ENCODE data around the gene RFTN1. TPM values are rescaled to one million over a fixed set of nuclear protein-coding genes. Genes with fewer than 3 reads are reported as not detected.

RFTN1 gene
- total RNA-seq, 1 donor from 2014 or later: 0.96 TPM

GRCh38 chr3:16377196-16377595 is 136.3 kb downstream of the RFTN1 start:
- peaks cover under 1% of the 10 kb centered on the region for H3K27me3 Mint-ChIP-seq
- no peak for DNase-seq (ENCODE audit: low spot score, unreplicated experiment)
- H3K4me1 Mint-ChIP-seq (ENCODE audit: low read depth): no peaks in the 10 kb centered on the region
- no peaks in the 10 kb centered on the region for H3K36me3 Mint-ChIP-seq (ENCODE audit: insufficient read depth)
- no peak for TF ChIP-seq CTCF (IDR thresholded peaks at IDR 0.05; ENCODE audit: unreplicated experiment)
- H3K27ac Mint-ChIP-seq: no peak overlapping the region
- H3K4me3 Mint-ChIP-seq (ENCODE audit: low read depth): no peak overlapping the region
- H3K9me3 Mint-ChIP-seq (ENCODE audit: low read depth): peaks cover 4% of the 10 kb centered on the region

- TF ChIP-seq CTCF (IDR thresholded peaks at IDR 0.05; ENCODE audit: unreplicated experiment): no peak
- Mint-ChIP-seq H3K27ac (peak overlapping the region; percentile 17), H3K9me3 (ENCODE audit: low read depth) (peaks cover 4% of the 10 kb centered on the region), H3K36me3 (ENCODE audit: insufficient read depth) (no peaks in the 10 kb centered on the region), H3K4me3 (ENCODE audit: low read depth) (no peak overlapping the region), H3K4me1 (ENCODE audit: low read depth) (peaks cover 2% of the 10 kb centered on the region), H3K27me3 (no peaks in the 10 kb centered on the region)
- DNase-seq (ENCODE audit: low spot score, unreplicated experiment): no peak
Observed at GRCh38 chr3:16375891-16376290, 137.6 kb downstream of the RFTN1 start.

- TF ChIP-seq CTCF (IDR thresholded peaks at IDR 0.05; ENCODE audit: unreplicated experiment): no peak
- Mint-ChIP-seq H3K4me3 (ENCODE audit: low read depth) (no peak overlapping the region), H3K36me3 (ENCODE audit: insufficient read depth) (no peaks in the 10 kb centered on the region), H3K4me1 (ENCODE audit: low read depth) (peaks cover 8% of the 10 kb centered on the region), H3K9me3 (ENCODE audit: low read depth) (peaks cover 4% of the 10 kb centered on the region), H3K27ac (no peak overlapping the region), H3K27me3 (no peaks in the 10 kb centered on the region)
- no peak for DNase-seq (ENCODE audit: low spot score, unreplicated experiment)
Observed at GRCh38 chr3:16374935-16375245, 138.6 kb downstream of the RFTN1 start.

GRCh38 chr3:16374047-16374934 is 139.2 kb downstream of the RFTN1 start:
- no peak for DNase-seq (ENCODE audit: low spot score, unreplicated experiment)
- H3K36me3 Mint-ChIP-seq (ENCODE audit: insufficient read depth): no peaks in the 10 kb centered on the region
- no peak overlapping the region for H3K4me3 Mint-ChIP-seq (ENCODE audit: low read depth)
- H3K9me3 Mint-ChIP-seq (ENCODE audit: low read depth): peaks cover 4% of the 10 kb centered on the region
- TF ChIP-seq CTCF (IDR thresholded peaks at IDR 0.05; ENCODE audit: unreplicated experiment): no peak
- H3K27ac Mint-ChIP-seq: no peak overlapping the region
- peaks cover 11% of the 10 kb centered on the region for H3K4me1 Mint-ChIP-seq (ENCODE audit: low read depth)
- no peaks in the 10 kb centered on the region for H3K27me3 Mint-ChIP-seq

GRCh38 chr3:16373341-16373946 is 140.1 kb downstream of the RFTN1 start:
- Mint-ChIP-seq H3K4me1 (ENCODE audit: low read depth) (peaks cover 12% of the 10 kb centered on the region), H3K36me3 (ENCODE audit: insufficient read depth) (no peaks in the 10 kb centered on the region), H3K27me3 (no peaks in the 10 kb centered on the region), H3K4me3 (ENCODE audit: low read depth) (no peak overlapping the region), H3K27ac (no peak overlapping the region), H3K9me3 (ENCODE audit: low read depth) (peaks cover 4% of the 10 kb centered on the region)
- TF ChIP-seq CTCF (IDR thresholded peaks at IDR 0.05; ENCODE audit: unreplicated experiment): no peak
- no peak for DNase-seq (ENCODE audit: low spot score, unreplicated experiment)
